ENCODE results near the gene TULP4. TPM values are rescaled to one million over a fixed set of nuclear protein-coding genes. Genes with fewer than 3 reads are reported as not detected.
"Not testable (repeated sequence)": the region's sequence is repeated elsewhere in the genome, so short reads cannot be mapped to it uniquely, and the experiment has no call there.

The TULP4 gene
- total RNA-seq, 1 donor from 2014 or later: 252 TPM

GRCh38 chr6:158399040-158399700 lies 86.9 kb downstream of the TULP4 start:
- H3K4me2 ChIP-seq: no peak overlapping the region
- Mint-ChIP-seq H3K4me1 (no peaks in the 10 kb centered on the region), H3K27ac (no peak overlapping the region), H3K36me3 (peaks cover 9% of the 10 kb centered on the region), H3K4me3 (no peak overlapping the region), H3K27me3 (ENCODE audit: insufficient read depth, low read depth) (no peaks in the 10 kb centered on the region), H3K9me3 (peaks cover 7% of the 10 kb centered on the region)
- H3K27me3 ChIP-seq: no peaks in the 10 kb centered on the region
- H3K36me3 ChIP-seq: no peaks in the 10 kb centered on the region
- H3K4me1 ChIP-seq: peaks cover 14% of the 10 kb centered on the region
- H4K20me1 ChIP-seq (ENCODE audit: low read depth): peaks cover 14% of the 10 kb centered on the region
- no peaks in the 10 kb centered on the region for H3F3A ChIP-seq (ENCODE audit: low read depth)
- no peak overlapping the region for H3K4me3 ChIP-seq
- no peak for DNase-seq (ENCODE audit: low spot score)
- peaks cover 27% of the 10 kb centered on the region for H3K79me2 ChIP-seq (ENCODE audit: low read depth)
- no peak overlapping the region for H3K9ac ChIP-seq
- no peak for TF ChIP-seq CTCF (IDR thresholded peaks at IDR 0.05)
- TF ChIP-seq EZH2 (IDR thresholded peaks at IDR 0.05): no peak
- TF ChIP-seq EZH2phosphoT487 (IDR thresholded peaks at IDR 0.05): no peak
- no peak overlapping the region for H3K27ac ChIP-seq
- no peak overlapping the region for H2AFZ ChIP-seq (replicated peaks)
- no peaks in the 10 kb centered on the region for H3K9me3 ChIP-seq (ENCODE audit: low read depth)

GRCh38 chr6:158402184-158402583 lies 89.9 kb downstream of the TULP4 start:
- no peaks in the 10 kb centered on the region for H3K27me3 ChIP-seq
- H3K4me1 ChIP-seq: peaks cover 8% of the 10 kb centered on the region
- no peaks in the 10 kb centered on the region for H3K27me3 Mint-ChIP-seq (ENCODE audit: insufficient read depth, low read depth)
- no peaks in the 10 kb centered on the region for H3K36me3 ChIP-seq
- H3K4me2 ChIP-seq: no peak overlapping the region
- H4K20me1 ChIP-seq (ENCODE audit: low read depth): peaks cover 14% of the 10 kb centered on the region
- TF ChIP-seq EZH2phosphoT487 (IDR thresholded peaks at IDR 0.05) (no peak), EZH2 (IDR thresholded peaks at IDR 0.05) (no peak), CTCF (IDR thresholded peaks at IDR 0.05) (no peak)
- H2AFZ ChIP-seq (replicated peaks): no peak overlapping the region
- no peak overlapping the region for H3K9ac ChIP-seq
- no peaks in the 10 kb centered on the region for H3K4me1 Mint-ChIP-seq
- peaks cover 12% of the 10 kb centered on the region for H3K36me3 Mint-ChIP-seq
- H3K27ac Mint-ChIP-seq: no peak overlapping the region
- H3K9me3 ChIP-seq (ENCODE audit: low read depth): no peaks in the 10 kb centered on the region
- peaks cover 14% of the 10 kb centered on the region for H3K79me2 ChIP-seq (ENCODE audit: low read depth)
- H3K27ac ChIP-seq: no peak overlapping the region
- no peaks in the 10 kb centered on the region for H3F3A ChIP-seq (ENCODE audit: low read depth)
- H3K9me3 Mint-ChIP-seq: peaks cover 9% of the 10 kb centered on the region
- DNase-seq (ENCODE audit: low spot score): no peak
- H3K4me3 ChIP-seq: no peak overlapping the region
- no peak overlapping the region for H3K4me3 Mint-ChIP-seq

- H3K9me3 Mint-ChIP-seq: peaks cover 11% of the 10 kb centered on the region
- H3K4me1 Mint-ChIP-seq; H3K4me3 Mint-ChIP-seq; H3K4me3 ChIP-seq; H3K36me3 ChIP-seq; H4K20me1 ChIP-seq (ENCODE audit: low read depth); H3K27me3 ChIP-seq; DNase-seq (ENCODE audit: low spot score); H2AFZ ChIP-seq (replicated peaks); H3K27ac ChIP-seq; H3K4me2 ChIP-seq; H3K27ac Mint-ChIP-seq; H3K9ac ChIP-seq; H3K27me3 Mint-ChIP-seq (ENCODE audit: insufficient read depth, low read depth); H3F3A ChIP-seq (ENCODE audit: low read depth); H3K9me3 ChIP-seq (ENCODE audit: low read depth): not testable (repeated sequence)
- Histone ChIP-seq H3K4me1 (peaks cover 14% of the 10 kb centered on the region), H3K79me2 (ENCODE audit: low read depth) (peaks cover 18% of the 10 kb centered on the region)
- peaks cover 15% of the 10 kb centered on the region for H3K36me3 Mint-ChIP-seq
Measured at GRCh38 chr6:158405321-158405831, 93.1 kb downstream of the TULP4 start.

GRCh38 chr6:158405933-158406332 lies 93.7 kb downstream of the TULP4 start:
- Histone ChIP-seq H3K27ac (no peak overlapping the region), H3K9ac (no peak overlapping the region), H3K4me1 (peaks cover 14% of the 10 kb centered on the region), H3K36me3 (no peaks in the 10 kb centered on the region), H2AFZ (replicated peaks) (no peak overlapping the region), H4K20me1 (ENCODE audit: low read depth) (no peaks in the 10 kb centered on the region), H3K9me3 (ENCODE audit: low read depth) (no peaks in the 10 kb centered on the region), H3K4me2 (no peak overlapping the region), H3K27me3 (no peaks in the 10 kb centered on the region), H3K79me2 (ENCODE audit: low read depth) (peaks cover 24% of the 10 kb centered on the region), H3F3A (ENCODE audit: low read depth) (no peaks in the 10 kb centered on the region), H3K4me3 (no peak overlapping the region)
- Mint-ChIP-seq H3K36me3 (peaks cover 15% of the 10 kb centered on the region), H3K9me3 (peaks cover 11% of the 10 kb centered on the region), H3K27ac (no peak overlapping the region), H3K27me3 (ENCODE audit: insufficient read depth, low read depth) (peaks cover 2% of the 10 kb centered on the region), H3K4me1 (peaks cover 4% of the 10 kb centered on the region), H3K4me3 (no peak overlapping the region)
- no peak for DNase-seq (ENCODE audit: low spot score)
- TF ChIP-seq EZH2phosphoT487 (IDR thresholded peaks at IDR 0.05) (no peak), CTCF (IDR thresholded peaks at IDR 0.05) (no peak), EZH2 (IDR thresholded peaks at IDR 0.05) (no peak)

Measured in neural progenitor cell (in vitro differentiated cells).